CD4-positive, alpha-beta T cell treated with Interleukin-10 for 1 hour (primary cell): ENCODE results near the gene LHPP.

Source experiments
- DNase-seq: peaks from one replicate; pipeline ENCODE4 v3.0.0-alpha.2; 2020

Gene LHPP

GRCh38 chr10:124500757-124501156 is 39.1 kb downstream of the LHPP start:
- DNase-seq, result no peak

- DNase-seq, result no peak
These were observed 43.1 kb downstream of the LHPP start for GRCh38 chr10:124504711-124505110.

- no peak for DNase-seq
These were observed 43.7 kb downstream of the LHPP start for GRCh38 chr10:124505279-124505678.

- no peak for DNase-seq
These were observed 46.5 kb downstream of the LHPP start for GRCh38 chr10:124508070-124508667.

GRCh38 chr10:124508907-124509454 is 47.4 kb downstream of the LHPP start:
- DNase-seq, result no peak

GRCh38 chr10:124509880-124510632 is 48.4 kb downstream of the LHPP start:
- no peak for DNase-seq

- no peak for DNase-seq
These were observed 49.1 kb downstream of the LHPP start for GRCh38 chr10:124510759-124511158.

GRCh38 chr10:124511205-124512039 is 49.8 kb downstream of the LHPP start:
- DNase-seq, result no peak

GRCh38 chr10:124512040-124512428 is 50.4 kb downstream of the LHPP start:
- DNase-seq, result no peak

- no peak for DNase-seq
These were observed 51.0 kb downstream of the LHPP start for GRCh38 chr10:124512600-124512999.

- no peak for DNase-seq
These were observed 53.8 kb downstream of the LHPP start for GRCh38 chr10:124515244-124515970.

- DNase-seq, result no peak
These were observed 54.6 kb downstream of the LHPP start for GRCh38 chr10:124516181-124516580.

GRCh38 chr10:124516746-124517397 is 55.2 kb downstream of the LHPP start:
- no peak for DNase-seq

- DNase-seq, result no peak
These were observed 55.8 kb downstream of the LHPP start for GRCh38 chr10:124517461-124517860.

GRCh38 chr10:124517931-124518330 is 56.3 kb downstream of the LHPP start:
- DNase-seq, result no peak

GRCh38 chr10:124518366-124518765 is 56.7 kb downstream of the LHPP start:
- DNase-seq, result no peak

- no peak for DNase-seq
These were observed 59.2 kb downstream of the LHPP start for GRCh38 chr10:124520558-124521428.

- DNase-seq, result no peak
These were observed 59.8 kb downstream of the LHPP start for GRCh38 chr10:124521429-124521871.

GRCh38 chr10:124522131-124522932 is 60.7 kb downstream of the LHPP start:
- DNase-seq, result no peak
